HG03039 (cell line): ENCODE measurements around the gene ATP2B2.

ENCODE experiments used
- ATAC-seq: cut with Tn5 transposase; IDR thresholded peaks from one replicate; pipeline ENCODE4 v1.9.1; 2021; ENCODE audit warnings: mild to moderate bottlenecking, moderate library complexity; ENCODE audit not compliant: unreplicated experiment

Gene ATP2B2

GRCh38 chr3:10289077-10289476 lies 216.3 kb downstream of the ATP2B2 start:
- ATAC-seq = no peak

- no peak for ATAC-seq
Observed at GRCh38 chr3:10288575-10288960, 216.8 kb downstream of the ATP2B2 start.

- ATAC-seq = no peak
Observed at GRCh38 chr3:10287936-10288574, 217.3 kb downstream of the ATP2B2 start.

GRCh38 chr3:10286596-10287295 lies 218.6 kb downstream of the ATP2B2 start:
- ATAC-seq = no peak

- no peak for ATAC-seq
Observed at GRCh38 chr3:10286133-10286524, 219.3 kb downstream of the ATP2B2 start.

- ATAC-seq = no peak
Observed at GRCh38 chr3:10285272-10286132, 219.9 kb downstream of the ATP2B2 start.

GRCh38 chr3:10284496-10284895 lies 220.9 kb downstream of the ATP2B2 start:
- no peak for ATAC-seq

- ATAC-seq = no peak
Observed at GRCh38 chr3:10283638-10284037, 221.7 kb downstream of the ATP2B2 start.

- ATAC-seq = no peak
Observed at GRCh38 chr3:10281951-10282350, 223.4 kb downstream of the ATP2B2 start.

GRCh38 chr3:10280571-10280970 lies 224.8 kb downstream of the ATP2B2 start:
- no peak for ATAC-seq

- ATAC-seq = no peak
Observed at GRCh38 chr3:10280177-10280529, 225.2 kb downstream of the ATP2B2 start.

GRCh38 chr3:10279384-10280176 lies 225.8 kb downstream of the ATP2B2 start:
- ATAC-seq = no peak

- ATAC-seq = no peak
Observed at GRCh38 chr3:10278501-10278900, 226.9 kb downstream of the ATP2B2 start.

GRCh38 chr3:10277115-10277625 lies 228.2 kb downstream of the ATP2B2 start:
- no peak for ATAC-seq

GRCh38 chr3:10274601-10275000 lies 230.8 kb downstream of the ATP2B2 start:
- no peak for ATAC-seq
